ENCODE results near the gene DNAJC18.
"Not testable (repeated sequence)": the region's sequence is repeated elsewhere in the genome, so short reads cannot be mapped to it uniquely, and the experiment has no call there.

DNAJC18 gene

GRCh38 chr5:139461176-139461575 lies 21.9 kb upstream of the DNAJC18 start:
- DNase-seq (ENCODE audit: low read depth), result no peak

- DNase-seq (ENCODE audit: low read depth), result no peak
Measured at GRCh38 chr5:139460455-139460854, 21.1 kb upstream of the DNAJC18 start.

- no peak for DNase-seq (ENCODE audit: low read depth)
Measured at GRCh38 chr5:139459451-139459934, 20.2 kb upstream of the DNAJC18 start.

GRCh38 chr5:139458580-139459407 lies 19.5 kb upstream of the DNAJC18 start:
- peak; percentile 66 for DNase-seq (ENCODE audit: low read depth)

GRCh38 chr5:139457653-139458306 lies 18.5 kb upstream of the DNAJC18 start:
- DNase-seq (ENCODE audit: low read depth), result no peak

- DNase-seq (ENCODE audit: low read depth), result no peak
Measured at GRCh38 chr5:139457241-139457640, 17.9 kb upstream of the DNAJC18 start.

- DNase-seq (ENCODE audit: low read depth), result no peak
Measured at GRCh38 chr5:139456776-139457175, 17.5 kb upstream of the DNAJC18 start.

GRCh38 chr5:139454568-139455290 lies 15.4 kb upstream of the DNAJC18 start:
- no peak for DNase-seq (ENCODE audit: low read depth)

GRCh38 chr5:139453683-139454567 lies 14.6 kb upstream of the DNAJC18 start:
- DNase-seq (ENCODE audit: low read depth), result no peak

- no peak for DNase-seq (ENCODE audit: low read depth)
Measured at GRCh38 chr5:139451878-139452660, 12.7 kb upstream of the DNAJC18 start.

GRCh38 chr5:139451176-139451575 lies 11.9 kb upstream of the DNAJC18 start:
- DNase-seq (ENCODE audit: low read depth), result no peak

GRCh38 chr5:139446956-139447779 lies 7.8 kb upstream of the DNAJC18 start:
- DNase-seq (ENCODE audit: low read depth), result no peak

GRCh38 chr5:139445325-139446170 lies 6.2 kb upstream of the DNAJC18 start:
- DNase-seq (ENCODE audit: low read depth), result no peak

- DNase-seq (ENCODE audit: low read depth), result no peak
Measured at GRCh38 chr5:139443831-139444453, 4.6 kb upstream of the DNAJC18 start.

- DNase-seq (ENCODE audit: low read depth), result not testable (repeated sequence)
Measured at GRCh38 chr5:139440416-139440815, 1.1 kb upstream of the DNAJC18 start.

- no peak for DNase-seq (ENCODE audit: low read depth)
Measured at GRCh38 chr5:139438707-139439012, 665 bp downstream of the DNAJC18 start.

GRCh38 chr5:139435676-139436075 lies 3.6 kb downstream of the DNAJC18 start:
- no peak for DNase-seq (ENCODE audit: low read depth)

- DNase-seq (ENCODE audit: low read depth), result no peak
Measured at GRCh38 chr5:139431706-139432105, 7.6 kb downstream of the DNAJC18 start.

GRCh38 chr5:139430015-139430414 lies 9.3 kb downstream of the DNAJC18 start:
- no peak for DNase-seq (ENCODE audit: low read depth)

All from activated T-helper 1 cell treated with Interleukin-2 at 50 U/mL for 16 hours (primary cell).